Measurements from ENCODE around the gene STX12. TPM values are rescaled to one million over a fixed set of nuclear protein-coding genes. Genes with fewer than 3 reads are reported as not detected.
A peak's percentile ranks its signal among the peaks of the same experiment; 100 is the strongest.

The STX12 gene
- total and polyA plus RNA-seq, 2 experiments from 2014 or later: 6.1 to 9.0 TPM

GRCh38 chr1:27774654-27775053 lies 1.6 kb downstream of the STX12 start:
- no peaks in the 10 kb centered on the region for H3K36me3 Mint-ChIP-seq (ENCODE audit: low read depth)
- Histone ChIP-seq H3K4me3 (no peak overlapping the region), H3K27me3 (ENCODE audit: insufficient read depth) (no peaks in the 10 kb centered on the region), H3K9me2 (ENCODE audit: insufficient read depth) (no peaks in the 10 kb centered on the region), H3F3A (replicated peaks; ENCODE audit: low read depth) (no peaks in the 10 kb centered on the region), H3K4me1 (ENCODE audit: insufficient read depth) (peaks cover 6% of the 10 kb centered on the region), H3K27ac (ENCODE audit: low read depth) (no peak overlapping the region), H4K20me1 (replicated peaks; ENCODE audit: insufficient read depth) (no peaks in the 10 kb centered on the region), H3K36me3 (ENCODE audit: insufficient read depth) (no peaks in the 10 kb centered on the region), H3K4me2 (0 out of 2 replicates have a peak overlapping the region, but pooled peaks have one; percentile 87), H3K79me2 (replicated peaks; ENCODE audit: insufficient read depth) (peaks cover 16% of the 10 kb centered on the region), H2AFZ (no peak overlapping the region)
- DNase-seq (ENCODE audit: low spot score): no peak
- no peak overlapping the region for H3K27ac Mint-ChIP-seq
- ATAC-seq: no peak
- H3K27me3 Mint-ChIP-seq (ENCODE audit: insufficient read depth, low read depth, poor library complexity): peaks cover 8% of the 10 kb centered on the region
- peaks cover 9% of the 10 kb centered on the region for H3K4me1 Mint-ChIP-seq
- no peak overlapping the region for H3K4me3 Mint-ChIP-seq
- H3K9me3 Mint-ChIP-seq: no peaks in the 10 kb centered on the region
- TF ChIP-seq ZNF114 (CRISPR knock-in tag; IDR thresholded peaks at IDR 0.05): no peak
- no peak for TF ChIP-seq ZNF331 (CRISPR knock-in tag; IDR thresholded peaks at IDR 0.05; ENCODE audit: low read depth)
- no peak for TF ChIP-seq JUNB (IDR thresholded peaks at IDR 0.05; ENCODE audit: unreplicated experiment)
- TF ChIP-seq STAT1 (IDR thresholded peaks at IDR 0.05; ENCODE audit: unreplicated experiment): no peak
- TF ChIP-seq POLR2AphosphoS5 (IDR thresholded peaks at IDR 0.05; ENCODE audit: low read depth): no peak
- TF ChIP-seq NANOG (IDR thresholded peaks at IDR 0.05; ENCODE audit: borderline replicate concordance): no peak
- no peak for TF ChIP-seq CTCF (conservative IDR thresholded peaks at IDR 0.05; ENCODE audit: low read depth in 2 of 2)
- no peak for TF ChIP-seq EZH2 (IDR thresholded peaks at IDR 0.05; ENCODE audit: low read depth, unreplicated experiment)
- no peak for TF ChIP-seq EZH2phosphoT487 (IDR thresholded peaks at IDR 0.05; ENCODE audit: unreplicated experiment)
- no peak for TF ChIP-seq REST (IDR thresholded peaks at IDR 0.05; ENCODE audit: unreplicated experiment)
- no peak for TF ChIP-seq CREB1 (CRISPR knock-in tag; IDR thresholded peaks at IDR 0.05; ENCODE audit: low read depth)
- no peak for TF ChIP-seq ETS1 (IDR thresholded peaks at IDR 0.05)
- no peak for TF ChIP-seq ZNF462 (CRISPR knock-in tag; IDR thresholded peaks at IDR 0.05)

Data from GM23338 (cell line).